ENCODE measurements around the gene ACSS2. TPM values are rescaled to one million over a fixed set of nuclear protein-coding genes. Genes with fewer than 3 reads are reported as not detected.
"Not testable (repeated sequence)": the region's sequence is repeated elsewhere in the genome, so short reads cannot be mapped to it uniquely, and the experiment has no call there.

ACSS2 gene
- total RNA-seq, 6 experiments from 2014 or later = 21.9 to 118 (median 45.7) TPM

DNA sequence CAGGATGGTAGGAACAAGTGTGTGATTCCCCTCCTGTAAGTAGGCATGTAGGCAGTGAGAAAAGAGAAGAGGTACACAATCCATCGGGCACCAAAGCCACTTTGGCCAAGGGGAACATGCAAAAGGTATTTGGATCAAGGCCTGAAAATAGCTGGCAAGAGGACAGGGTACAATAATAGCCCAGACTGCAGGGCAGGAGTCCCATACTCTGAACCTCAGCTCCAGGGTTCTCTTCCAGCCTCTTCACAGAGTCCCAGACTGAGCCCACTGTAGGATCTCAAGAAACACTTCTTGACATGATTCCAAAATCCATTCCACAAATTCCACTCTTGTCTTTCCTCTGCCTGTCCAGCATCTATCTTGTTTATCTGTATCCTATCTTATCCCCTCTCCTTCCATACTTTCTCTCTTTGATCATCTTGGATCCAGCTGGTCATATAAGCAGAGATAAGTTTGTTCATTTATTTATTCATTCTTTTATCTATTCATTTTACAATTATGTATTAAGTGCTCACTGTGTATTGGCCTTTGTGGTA is 19.7 kb downstream of the ACSS2 start:
- intact Hi-C loops (cut with DNase I) = no loop called here
- WGBS (ENCODE audit: insufficient coverage, low coverage, low lambda C conversion rate, missing lambda C conversion rate) = 25% methylated on average over 1 of the region's 1 CpG
- Histone ChIP-seq H3K4me1 (peaks cover 0 to 40% (median 10%) of the 10 kb centered on the region in 4 donors), H3K36me3 (peaks cover 0 to 3% (median 0%) of the 10 kb centered on the region in 4 donors), H3K4me3 (no peak overlapping the region), H3K27me3 (no peaks in the 10 kb centered on the region), H3K27ac (no peak overlapping the region), H3K9me3 (no peaks in the 10 kb centered on the region)
- TF ChIP-seq, protein P1, sequence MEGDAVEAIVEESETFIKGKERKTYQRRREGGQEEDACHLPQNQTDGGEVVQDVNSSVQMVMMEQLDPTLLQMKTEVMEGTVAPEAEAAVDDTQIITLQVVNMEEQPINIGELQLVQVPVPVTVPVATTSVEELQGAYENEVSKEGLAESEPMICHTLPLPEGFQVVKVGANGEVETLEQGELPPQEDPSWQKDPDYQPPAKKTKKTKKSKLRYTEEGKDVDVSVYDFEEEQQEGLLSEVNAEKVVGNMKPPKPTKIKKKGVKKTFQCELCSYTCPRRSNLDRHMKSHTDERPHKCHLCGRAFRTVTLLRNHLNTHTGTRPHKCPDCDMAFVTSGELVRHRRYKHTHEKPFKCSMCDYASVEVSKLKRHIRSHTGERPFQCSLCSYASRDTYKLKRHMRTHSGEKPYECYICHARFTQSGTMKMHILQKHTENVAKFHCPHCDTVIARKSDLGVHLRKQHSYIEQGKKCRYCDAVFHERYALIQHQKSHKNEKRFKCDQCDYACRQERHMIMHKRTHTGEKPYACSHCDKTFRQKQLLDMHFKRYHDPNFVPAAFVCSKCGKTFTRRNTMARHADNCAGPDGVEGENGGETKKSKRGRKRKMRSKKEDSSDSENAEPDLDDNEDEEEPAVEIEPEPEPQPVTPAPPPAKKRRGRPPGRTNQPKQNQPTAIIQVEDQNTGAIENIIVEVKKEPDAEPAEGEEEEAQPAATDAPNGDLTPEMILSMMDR (IDR thresholded peaks at IDR 0.05) = no peak
- no peak for TF ChIP-seq POLR2A (IDR thresholded peaks at IDR 0.05)
- ATAC-seq (peak; percentile 81 to 96 (median 90)), DNase-seq (peak in 1 of 3 donors; percentile 72)

DNA sequence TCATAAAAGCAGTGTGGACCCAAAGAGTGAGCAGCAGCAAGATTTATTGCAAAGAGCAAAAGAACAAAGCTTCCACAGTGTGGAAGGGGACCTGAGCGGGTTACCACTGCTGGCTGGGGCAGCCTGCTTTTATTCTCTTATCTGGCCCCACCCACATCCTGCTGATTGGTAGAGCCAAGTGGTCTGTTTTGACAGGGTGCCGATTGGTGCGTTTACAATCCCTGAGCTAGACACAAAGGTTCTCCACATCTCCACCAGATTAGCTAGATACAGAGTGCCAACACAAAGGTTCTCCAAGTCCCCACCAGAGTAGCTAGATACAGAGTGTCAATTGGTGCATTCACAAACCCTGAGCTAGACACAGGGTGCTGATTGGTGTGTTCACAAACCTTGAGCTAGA is 21.7 kb downstream of the ACSS2 start:
- H3K27me3 ChIP-seq; H3K36me3 ChIP-seq; intact Hi-C loops (cut with DNase I); DNase-seq; ATAC-seq; H3K9me3 ChIP-seq; H3K27ac ChIP-seq; H3K4me3 ChIP-seq: not testable (repeated sequence)
- WGBS (ENCODE audit: insufficient coverage, low coverage, low lambda C conversion rate, missing lambda C conversion rate) = 82% methylated on average over 2 of the region's 3 CpGs
- peaks cover 0 to 34% (median 8%) of the 10 kb centered on the region in 4 donors for H3K4me1 ChIP-seq

DNA sequence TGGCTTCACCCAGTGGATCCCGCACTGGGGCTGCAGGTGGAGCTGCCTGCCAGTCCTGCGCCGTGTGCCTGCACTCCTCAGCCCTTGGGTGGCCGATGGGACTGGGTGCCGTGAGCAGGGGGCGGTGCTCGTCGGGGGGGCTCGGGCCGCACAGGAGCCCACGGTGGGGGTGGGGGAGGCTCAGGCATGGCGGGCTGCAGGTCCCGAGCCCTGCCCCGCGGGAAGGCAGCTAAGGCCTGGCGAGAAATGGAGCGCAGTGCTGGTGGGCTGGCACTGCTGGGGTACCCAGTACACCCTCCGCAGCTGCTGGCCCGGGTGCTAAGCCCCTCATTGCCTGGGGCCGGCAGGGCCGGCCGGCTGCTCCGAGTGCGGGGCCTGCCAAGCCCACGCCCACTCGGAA is 22.3 kb downstream of the ACSS2 start:
- DNase-seq; H3K9me3 ChIP-seq; H3K27ac ChIP-seq; H3K36me3 ChIP-seq; intact Hi-C loops (cut with DNase I); H3K27me3 ChIP-seq; ATAC-seq; H3K4me3 ChIP-seq: not testable (repeated sequence)
- 0% methylated on average over 1 of the region's 26 CpGs for WGBS (ENCODE audit: insufficient coverage, low coverage, low lambda C conversion rate, missing lambda C conversion rate)
- peaks cover 0 to 39% (median 8%) of the 10 kb centered on the region in 4 donors for H3K4me1 ChIP-seq

DNA sequence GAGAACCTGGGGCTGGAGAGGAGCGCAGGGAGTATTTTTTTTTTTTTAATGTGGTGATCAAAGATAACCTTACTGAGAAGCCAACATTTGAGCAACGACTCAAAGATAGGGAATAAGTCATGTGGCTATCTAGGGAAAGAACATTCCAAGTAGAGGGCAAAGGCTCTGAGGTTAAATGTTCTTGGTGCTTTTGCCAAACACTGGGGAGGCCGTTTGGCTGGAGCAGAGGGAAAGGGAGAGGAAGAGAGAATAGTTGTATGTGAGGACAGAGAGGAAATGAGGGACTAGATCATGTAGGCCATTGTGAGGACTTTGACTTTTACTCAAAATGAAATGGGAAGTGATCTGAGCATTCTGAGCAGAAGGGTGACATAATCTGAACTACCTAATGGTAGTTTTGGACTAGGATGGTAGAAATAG is 27.8 kb downstream of the ACSS2 start:
- Histone ChIP-seq H3K36me3 (peaks cover 0 to 10% (median 0%) of the 10 kb centered on the region in 4 donors), H3K4me3 (no peak overlapping the region), H3K27me3 (no peaks in the 10 kb centered on the region), H3K27ac (peak overlapping the region in 1 of 3 donors; percentile 13), H3K4me1 (peaks cover 0 to 15% (median 5%) of the 10 kb centered on the region in 4 donors), H3K9me3 (no peaks in the 10 kb centered on the region)
- ATAC-seq (peak; percentile 31 to 68 (median 53)), DNase-seq (no peak)
- WGBS (ENCODE audit: insufficient coverage, low coverage, low lambda C conversion rate, missing lambda C conversion rate) = 33% methylated on average over 3 of the region's 3 CpGs
- no peak for TF ChIP-seq POLR2A (IDR thresholded peaks at IDR 0.05)
- TF ChIP-seq, protein P1 (IDR thresholded peaks at IDR 0.05) = no peak
- intact Hi-C loops (cut with DNase I) = no loop called here

DNA sequence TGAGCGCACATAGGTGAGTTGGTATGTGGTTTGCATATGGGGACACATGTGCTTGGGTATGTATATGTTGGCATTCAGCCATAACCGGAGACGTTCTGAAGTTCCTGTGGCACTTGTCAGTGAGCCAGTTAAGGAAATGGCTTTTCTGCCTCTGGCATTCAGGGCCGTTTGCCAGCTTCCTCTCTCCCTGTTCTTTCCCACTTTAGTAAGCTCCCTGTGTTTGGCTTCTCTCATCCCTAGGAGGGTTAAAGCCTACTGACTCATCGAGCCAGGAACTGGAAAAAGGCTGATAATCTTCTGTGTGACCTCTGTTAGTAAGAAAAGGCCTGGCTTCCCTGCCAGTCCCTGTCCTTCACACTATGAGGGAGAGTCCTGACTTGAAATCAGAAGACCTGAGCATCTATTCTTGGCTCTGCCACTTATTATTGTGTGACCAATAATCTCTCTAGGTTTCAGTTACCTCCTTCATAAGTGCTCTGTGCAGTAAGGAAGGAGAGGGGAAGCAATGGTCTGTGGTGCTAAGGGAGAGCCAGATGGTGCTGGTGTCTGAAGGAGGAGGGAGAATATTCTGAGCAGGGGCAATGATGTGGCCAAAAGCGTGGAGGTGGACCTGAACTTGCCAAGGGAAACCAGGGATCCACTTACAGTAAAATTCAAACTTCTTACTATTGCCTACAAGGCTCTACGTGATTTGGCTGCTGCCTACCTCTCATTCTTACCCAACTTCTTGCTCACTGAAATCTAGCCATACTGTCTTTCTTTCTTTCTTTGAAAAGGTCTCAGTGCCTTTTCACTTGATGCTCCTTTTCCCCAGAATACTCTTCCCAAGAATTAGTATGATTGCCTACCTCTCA is 31.4 kb downstream of the ACSS2 start:
- Histone ChIP-seq H3K27ac (peak overlapping the region in 1 of 3 donors; percentile 20), H3K27me3 (no peaks in the 10 kb centered on the region), H3K9me3 (no peaks in the 10 kb centered on the region), H3K4me1 (peaks cover 0 to 23% (median 9%) of the 10 kb centered on the region in 4 donors), H3K36me3 (peaks cover 0 to 6% (median 0%) of the 10 kb centered on the region in 4 donors), H3K4me3 (no peak overlapping the region)
- TF ChIP-seq, protein P1 (IDR thresholded peaks at IDR 0.05) = no peak
- no peak for TF ChIP-seq POLR2A (IDR thresholded peaks at IDR 0.05)
- ATAC-seq (peak; percentile 70 to 91 (median 78)), DNase-seq (peak in 1 of 3 donors; percentile 38)
- intact Hi-C loops (cut with DNase I) = no loop called here
- WGBS (ENCODE audit: insufficient coverage, low coverage, low lambda C conversion rate, missing lambda C conversion rate) = 39% methylated on average over 7 of the region's 7 CpGs
